Right renal pelvis (tissue), 4 donors: ENCODE measurements around the gene MAP4K1. TPM values are rescaled to one million over a fixed set of nuclear protein-coding genes. Genes with fewer than 3 reads are reported as not detected.

Source experiments
- DNase-seq, 4 donors: peaks; one replicate each; pipeline ENCODE4 v3.0.0-alpha.2; 2013; ENCODE audit warnings: low read depth in 4 of 4, low spot score in 3 of 4, missing footprints in 1 of 4
- polyA plus RNA-seq, 4 donors: library from polyadenylated mRNA; unstranded; fragments of 120-200 nt; gene quantifications; one replicate each; pipeline ENCODE4 v1.2.1, GENCODE V29; 2013; ENCODE audit not compliant: insufficient read length in 4 of 4

Gene MAP4K1
- polyA plus RNA-seq, 4 donors, result 2.5 to 4.1 (median 3.5) TPM

DNA sequence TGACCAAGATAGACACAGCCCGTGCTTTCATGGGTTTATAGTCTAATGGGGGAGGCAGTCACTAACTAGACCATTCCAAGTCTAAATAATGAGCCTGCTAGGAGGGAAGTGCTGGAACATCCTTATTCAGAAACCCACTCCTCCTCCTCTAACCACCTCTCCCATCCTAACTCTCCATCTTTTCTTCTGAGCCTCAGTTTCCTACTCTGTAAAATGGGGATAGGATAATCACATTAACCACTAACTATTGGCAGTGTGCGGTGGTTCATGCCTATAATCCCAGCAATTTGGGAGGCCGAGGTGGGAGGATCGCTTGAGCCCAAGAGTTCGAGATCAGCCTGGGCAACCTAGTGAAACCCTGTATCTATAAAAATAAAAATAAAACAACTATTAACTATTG is 68.7 kb downstream of the MAP4K1 start:
- no peak for DNase-seq

DNA sequence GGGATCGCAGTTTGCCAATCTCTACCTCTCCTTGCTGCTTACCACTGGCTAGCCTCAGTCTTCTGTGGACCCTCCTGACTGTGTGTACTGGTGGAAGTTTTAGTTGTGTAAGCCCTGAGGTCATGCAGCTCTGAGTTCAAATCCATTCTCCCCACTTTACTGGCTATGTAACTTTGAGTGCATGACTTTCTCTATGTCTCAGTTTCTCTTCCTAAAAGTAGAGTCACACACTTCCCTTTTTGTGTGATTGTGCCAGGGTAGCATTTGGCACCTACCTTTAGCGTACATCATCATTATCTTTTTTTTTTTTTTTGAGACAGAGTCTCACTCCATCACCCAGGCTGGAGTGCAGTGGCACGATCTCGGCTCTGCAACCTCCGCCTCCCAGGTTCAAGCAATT is 70.3 kb downstream of the MAP4K1 start:
- no peak for DNase-seq

DNA sequence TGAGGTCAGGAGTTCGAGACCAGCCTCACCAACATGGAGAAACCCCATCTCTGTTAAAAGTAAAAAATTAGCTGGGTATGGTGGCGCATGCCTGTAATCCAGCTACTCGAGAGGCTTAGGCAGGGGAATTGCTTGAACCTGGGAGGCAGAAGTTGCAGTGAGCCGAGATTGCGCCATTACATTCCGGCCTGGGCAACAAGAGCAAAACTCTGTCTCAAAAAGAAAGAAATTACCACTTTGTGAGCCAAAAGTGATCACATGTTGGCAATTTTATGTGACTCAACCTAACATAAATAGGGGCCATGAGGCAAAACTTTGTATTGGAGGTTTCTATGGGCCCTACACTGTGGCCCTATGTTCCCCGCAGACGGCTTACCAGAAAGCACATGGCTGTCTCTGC is 72.2 kb downstream of the MAP4K1 start:
- no peak for DNase-seq

DNA sequence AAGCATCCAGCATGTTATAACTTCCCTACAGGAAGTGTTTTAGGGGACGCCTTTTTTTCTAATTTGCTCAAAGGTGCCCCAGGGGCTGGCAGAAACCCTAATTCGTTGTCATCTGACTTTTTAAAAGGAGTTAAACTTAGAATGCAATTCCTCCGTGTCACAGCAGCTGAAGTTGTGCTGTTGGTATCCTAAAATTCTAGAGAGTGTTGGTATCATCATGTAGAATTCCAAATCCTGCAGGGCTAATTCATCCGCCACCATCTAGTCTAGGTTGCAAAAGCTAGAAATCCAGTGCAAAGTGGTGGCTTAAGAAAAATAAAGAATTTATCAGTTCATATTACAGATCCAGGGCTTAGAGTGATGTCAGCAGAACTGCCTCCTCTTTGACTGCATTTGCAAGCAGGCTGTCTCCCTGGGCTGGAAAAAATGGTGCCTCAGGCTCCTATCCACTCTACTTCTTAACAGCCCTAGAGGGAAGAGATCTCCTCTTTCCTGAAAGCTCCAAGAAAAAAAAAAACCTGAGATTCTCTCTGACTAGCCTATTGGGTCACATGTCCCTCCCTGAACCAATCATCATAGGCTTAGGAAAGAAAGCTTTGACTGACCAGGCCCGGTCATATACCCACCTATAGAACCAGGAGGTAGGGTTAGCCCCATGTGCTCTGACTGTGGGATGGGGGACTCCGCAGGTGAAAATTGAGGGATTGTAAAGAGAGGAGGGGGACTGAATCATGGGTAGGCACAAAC is 73.0 kb downstream of the MAP4K1 start:
- no peak for DNase-seq

DNA sequence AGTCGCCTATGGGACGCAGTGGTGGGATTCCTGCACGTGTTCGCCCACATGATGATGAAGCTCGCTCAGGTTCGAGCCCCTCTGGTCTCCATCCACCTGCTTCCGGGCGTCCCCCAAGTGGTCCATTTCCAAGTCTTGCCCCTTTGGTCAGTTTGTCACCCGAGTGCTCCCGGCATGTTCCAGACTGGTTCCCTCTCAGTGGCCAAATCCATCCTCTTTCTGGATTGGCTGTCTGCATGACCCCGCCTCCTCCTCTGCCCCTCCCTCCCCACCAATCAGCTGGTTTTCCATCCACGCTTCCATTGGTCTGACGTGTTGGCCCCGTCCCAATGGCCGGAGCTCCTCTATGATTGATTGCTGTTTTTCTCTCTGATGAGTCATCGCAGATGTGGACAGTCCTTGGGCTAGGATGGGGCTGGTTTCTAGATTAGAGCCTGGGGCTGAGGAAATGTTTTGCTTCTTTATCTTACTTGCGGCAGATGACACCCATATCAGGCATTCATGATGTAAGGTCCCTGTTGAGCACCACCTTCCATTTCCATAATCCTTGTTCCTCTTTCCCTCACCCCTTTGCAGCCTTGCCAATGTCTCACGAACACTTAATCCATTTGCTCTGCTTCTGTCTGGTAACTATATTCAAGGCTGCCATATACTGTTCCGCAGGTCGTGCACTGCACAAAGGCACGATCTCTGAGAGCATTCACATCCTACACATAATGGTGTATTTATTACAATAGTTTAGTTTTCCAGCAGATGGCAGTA is 73.8 kb downstream of the MAP4K1 start:
- DNase-seq, result peak in 2 of 4 donors; percentile 31 to 36

DNA sequence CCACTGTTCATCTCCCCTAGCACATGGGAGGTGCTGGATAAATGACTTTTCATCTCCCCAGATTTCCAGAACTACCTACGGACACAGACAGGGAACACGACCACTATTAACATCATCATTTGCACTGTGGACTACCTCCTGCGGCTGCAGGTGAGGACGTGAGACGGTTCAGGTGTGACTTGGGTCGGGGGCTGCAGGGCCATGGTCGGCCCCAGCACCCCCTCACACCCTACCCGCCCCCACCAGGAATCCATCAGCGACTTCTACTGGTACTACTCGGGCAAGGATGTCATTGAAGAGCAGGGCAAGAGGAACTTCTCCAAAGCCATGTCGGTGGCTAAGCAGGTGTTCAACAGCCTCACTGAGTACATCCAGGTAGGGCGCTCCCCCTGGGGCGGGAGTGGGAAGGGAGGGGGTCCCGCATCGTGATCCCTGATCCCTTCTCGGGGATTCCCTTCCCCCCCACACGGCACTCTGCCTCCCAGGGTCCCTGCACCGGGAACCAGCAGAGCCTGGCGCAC is 74.4 kb downstream of the MAP4K1 start:
- DNase-seq, result no peak

DNA sequence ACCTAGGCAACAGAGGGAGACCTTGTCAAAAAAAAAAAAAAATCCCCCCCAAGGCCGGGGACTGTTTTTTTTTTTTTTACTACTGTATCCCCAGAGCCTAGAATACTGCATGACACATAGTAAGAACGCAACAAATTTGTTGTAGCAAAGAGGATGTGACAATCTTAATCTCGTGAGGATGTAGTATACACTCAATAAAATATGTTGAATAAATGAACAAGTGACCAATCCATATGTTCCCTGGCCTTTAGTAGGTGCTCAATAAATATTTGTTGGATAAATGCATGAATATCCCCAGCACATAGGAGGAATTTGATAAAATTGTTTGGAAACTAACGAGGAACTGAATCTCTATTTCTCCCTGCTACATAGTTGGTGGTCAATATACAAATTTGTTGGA is 75.7 kb downstream of the MAP4K1 start:
- no peak for DNase-seq

DNA sequence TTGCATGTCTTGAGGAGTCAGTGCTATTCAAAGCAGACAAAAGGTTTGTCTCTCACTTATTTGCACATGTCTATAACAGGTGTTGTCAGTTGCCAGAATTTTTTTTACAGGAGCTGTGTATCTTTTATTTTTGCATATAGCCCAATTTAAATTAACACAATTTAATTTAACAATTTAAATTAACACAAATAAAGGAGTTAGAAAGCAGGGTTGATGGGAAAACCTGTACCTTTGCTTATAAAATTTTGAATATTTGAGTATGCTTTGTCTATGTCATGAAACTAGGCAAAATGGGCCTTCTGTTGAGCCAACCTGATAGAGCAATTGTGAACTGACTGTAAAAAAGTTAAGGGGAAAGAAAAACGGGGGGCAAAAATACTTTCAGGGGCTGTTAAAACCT is 78.0 kb downstream of the MAP4K1 start:
- DNase-seq, result no peak

DNA sequence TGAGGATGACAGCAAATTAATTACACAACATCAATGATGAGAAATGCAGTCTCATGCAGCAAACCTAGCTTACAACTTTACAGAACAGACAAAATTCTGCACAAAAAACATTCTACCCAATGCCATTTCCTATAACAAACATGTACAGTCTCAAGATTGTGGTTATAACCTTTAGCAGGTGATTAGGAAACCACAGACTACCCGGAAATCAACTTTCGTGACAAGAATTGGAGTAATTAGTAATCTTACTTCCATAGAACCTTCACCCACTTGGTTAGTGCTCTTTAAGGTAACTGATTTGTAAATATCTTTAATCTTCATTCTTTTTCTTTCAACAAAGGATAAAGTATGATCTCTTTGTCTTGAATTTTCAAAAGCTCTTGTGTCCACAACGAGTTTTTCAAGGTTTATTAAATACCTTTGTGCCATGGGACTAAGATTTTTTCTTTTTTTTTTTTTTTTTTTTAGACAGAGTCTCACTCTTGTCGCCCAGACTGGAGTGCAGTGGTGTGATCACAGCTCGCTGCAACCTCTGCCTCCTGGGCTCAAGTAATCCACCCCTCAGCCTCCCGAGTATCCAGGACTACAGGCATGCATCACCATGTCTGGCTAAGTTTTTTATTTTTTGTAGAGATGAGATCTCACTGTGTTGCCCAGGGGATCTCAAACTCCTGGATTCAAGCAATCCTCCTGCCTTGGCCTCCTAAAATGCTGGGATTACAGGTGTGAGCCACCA is 78.8 kb downstream of the MAP4K1 start:
- DNase-seq, result no peak

DNA sequence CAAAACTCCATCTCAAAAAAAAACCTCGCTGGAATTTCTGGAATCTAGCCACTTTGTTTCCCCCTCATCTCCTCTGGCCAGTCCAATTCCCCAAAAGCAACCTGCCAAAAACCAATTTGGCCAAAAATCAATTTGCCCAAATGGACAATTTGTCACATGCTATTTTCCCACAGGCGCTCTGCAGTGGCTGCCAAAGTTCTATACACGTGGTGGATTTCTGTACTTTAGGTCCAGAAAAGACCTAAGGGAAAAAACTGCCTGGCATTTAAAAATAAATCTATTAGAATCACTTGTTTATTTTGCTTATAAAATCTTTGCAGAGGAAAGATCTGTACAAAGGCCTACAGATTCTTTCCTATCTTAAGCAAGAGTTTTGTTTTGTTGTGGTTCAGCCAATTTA is 79.4 kb downstream of the MAP4K1 start:
- DNase-seq, result no peak

Other genes with a start within 250 kb of the MAP4K1 start
- 100 to 1,000 TPM; 166 to 194 (median 169) TPM for gene PSMD8, start 243.4 kb downstream of the MAP4K1 start, polyA plus RNA-seq
- 1 to 10 TPM in 1 of 4 donors, under 1 TPM in 3; 0.51 to 1.0 (median 0.63) TPM for gene GGN, start 229.9 kb downstream of the MAP4K1 start, polyA plus RNA-seq
- gene SPRED3, start 229.3 kb downstream of the MAP4K1 start, polyA plus RNA-seq, result 1 to 10 TPM in 2 of 4 donors, under 1 TPM in 2; 0.90 to 1.1 (median 1.0) TPM
- 10 to 100 TPM; 13.2 to 18.0 (median 13.9) TPM for gene FAM98C, start 214.9 kb downstream of the MAP4K1 start, polyA plus RNA-seq
- 1 to 10 TPM in 1 of 4 donors, under 1 TPM in 3; 0.53 to 1.3 (median 0.84) TPM for gene RASGRP4, start 191.7 kb downstream of the MAP4K1 start, polyA plus RNA-seq
- gene RYR1, start 184.3 kb downstream of the MAP4K1 start, polyA plus RNA-seq, result 1 to 10 TPM; 4.5 to 5.0 (median 4.8) TPM
- gene EIF3K, start 1.2 kb upstream of the MAP4K1 start, polyA plus RNA-seq, result 100 to 1,000 TPM; 307 to 353 (median 328) TPM
- 100 to 1,000 TPM; 664 to 751 (median 665) TPM for gene ACTN4, start 29.7 kb upstream of the MAP4K1 start, polyA plus RNA-seq
- gene CAPN12, start 126.5 kb upstream of the MAP4K1 start, polyA plus RNA-seq, result 1 to 10 TPM; 3.3 to 7.6 (median 6.2) TPM
- 1 to 10 TPM in 1 of 4 donors, under 1 TPM in 3; 0.29 to 1.2 (median 0.71) TPM for gene LGALS7, start 155.6 kb upstream of the MAP4K1 start, polyA plus RNA-seq
- 1 to 10 TPM in 2 of 4 donors, under 1 TPM in 1, not detected in 1; 0.80 to 2.6 (median 2.1) TPM for gene LGALS7B, start 171.2 kb upstream of the MAP4K1 start, polyA plus RNA-seq
- gene LGALS4, start 195.0 kb upstream of the MAP4K1 start, polyA plus RNA-seq, result 1 to 10 TPM; 1.1 to 2.1 (median 1.5) TPM
- 100 to 1,000 TPM; 136 to 179 (median 139) TPM for gene ECH1, start 213.8 kb upstream of the MAP4K1 start, polyA plus RNA-seq
- 100 to 1,000 TPM; 471 to 524 (median 503) TPM for gene HNRNPL, start 232.0 kb upstream of the MAP4K1 start, polyA plus RNA-seq